Measurements from ENCODE around the gene ITGA1. TPM values are rescaled to one million over a fixed set of nuclear protein-coding genes. Genes with fewer than 3 reads are reported as not detected.

ITGA1 gene
- total RNA-seq, 2 donors from 2014 or later = 129 to 136 TPM

Other genes starting within 250 kb of the ITGA1 start
- gene PELO, start within 50 bp of the ITGA1 start, total RNA-seq = 100 to 1,000 TPM in 1 of 2 donors, 10 to 100 TPM in 1; 71.4 to 122 TPM
- under 1 TPM; 0.10 to 0.17 TPM for gene ITGA2, start 201.4 kb downstream of the ITGA1 start, total RNA-seq